CD4-positive, alpha-beta memory T cell (primary cell): ENCODE data around the gene ARID2. TPM values are rescaled to one million over a fixed set of nuclear protein-coding genes. Genes with fewer than 3 reads are reported as not detected.

Experiments
- CTCF ChIA-PET: fragments of 350-600 bp; sonication (Branson Sonifier 250); formaldehyde crosslinking; loops from one replicate; lab custom pipeline; 2021; ENCODE audit warnings: inconsistent platforms; ENCODE audit not compliant: partially characterized antibody; lab: Charles Lee
- POLR2A ChIA-PET: fragments of 350-600 bp; sonication (Branson Sonifier 250); formaldehyde crosslinking; loops from one replicate; lab custom pipeline; 2021; ENCODE audit not compliant: partially characterized antibody; lab: Charles Lee
- DNase-seq, 5 donors: peaks; one replicate each; pipeline versions ENCODE4 v3.0.0 to v3.0.0-alpha.2; 2020 to 2022; ENCODE audit warnings: mixed read lengths in 1 of 5
- H3K27ac ChIP-seq: one replicate; pipeline ENCODE4 v1.7.0; 2013; ENCODE audit warnings: low read depth, low read length
- H3K27me3 ChIP-seq: 2 replicates; pipeline ENCODE4 v1.7.0; 2013; ENCODE audit warnings: mild to moderate bottlenecking, low read length, moderate library complexity; ENCODE audit not compliant: insufficient read depth
- H3K36me3 ChIP-seq: 2 replicates; pipeline ENCODE4 v1.7.0; 2013; ENCODE audit warnings: mild to moderate bottlenecking, low read length, moderate library complexity; ENCODE audit not compliant: insufficient read depth
- H3K4me1 ChIP-seq: 2 replicates; pipeline ENCODE4 v1.7.0; 2013; ENCODE audit warnings: mild to moderate bottlenecking, low read length, moderate library complexity; ENCODE audit not compliant: insufficient read depth
- H3K4me3 ChIP-seq, 2 donors: one replicate each; pipeline ENCODE4 v1.7.0; 2013; ENCODE audit warnings: low read length in 2 of 2, mild to moderate bottlenecking in 1 of 2
- H3K9me3 ChIP-seq, 2 donors: one replicate each; pipeline ENCODE4 v1.7.0; 2013; ENCODE audit warnings: low read length in 2 of 2, control low read depth in 1 of 2; ENCODE audit not compliant: control insufficient read depth in 1 of 2
- H3K27ac Mint-ChIP-seq, 7 donors: one replicate each; pipeline ENCODE4 v1.8.0; 2020 to 2021; ENCODE audit warnings: mixed read lengths in 7 of 7, mild to moderate bottlenecking in 6 of 7, inconsistent platforms in 3 of 7, moderate library complexity in 3 of 7
- H3K27me3 Mint-ChIP-seq, 2 donors: one replicate each; pipeline ENCODE4 v1.8.0; 2020 to 2021; ENCODE audit warnings: mixed read lengths in 2 of 2
- H3K36me3 Mint-ChIP-seq, 2 donors: one replicate each; pipeline ENCODE4 v1.8.0; 2020 to 2021; ENCODE audit warnings: mixed read lengths in 2 of 2, inconsistent platforms in 1 of 2, mild to moderate bottlenecking in 1 of 2
- H3K4me1 Mint-ChIP-seq, 4 donors: one replicate each; pipeline ENCODE4 v1.8.0; 2020 to 2021; ENCODE audit warnings: mixed read lengths in 4 of 4, mild to moderate bottlenecking in 1 of 4
- H3K4me3 Mint-ChIP-seq, 8 donors: one replicate each; pipeline ENCODE4 v1.8.0; 2020 to 2021; ENCODE audit warnings: mixed read lengths in 8 of 8, mild to moderate bottlenecking in 7 of 8, moderate library complexity in 6 of 8, inconsistent platforms in 3 of 8
- H3K9me3 Mint-ChIP-seq, 8 donors: one replicate each; pipeline ENCODE4 v1.8.0; 2020 to 2021; ENCODE audit warnings: mixed read lengths in 8 of 8, mild to moderate bottlenecking in 5 of 8, inconsistent platforms in 3 of 8, moderate library complexity in 1 of 8
- intact Hi-C: fragments of 100-400 bp; cut with micrococcal nuclease; formaldehyde crosslinking; loops from one replicate; pipeline ENCODE4 v1.15.1; 2023
- polyA plus RNA-seq, 2 donors: library from polyadenylated mRNA; unstranded; fragments of 300-500 nt; fragmentation: Illumina TruSeq; gene quantifications; one replicate each; pipeline ENCODE4 v1.2.3, GENCODE V29; 2021
- total RNA-seq, 2 experiments: library from RNA; stranded (reverse); gene quantifications; one replicate each; pipeline ENCODE4 v1.2.3, GENCODE V29; 2021

The ARID2 gene
- total and polyA plus RNA-seq, 4 experiments from 2014 or later: 6.3 to 51.8 (median 31.9) TPM

DNA sequence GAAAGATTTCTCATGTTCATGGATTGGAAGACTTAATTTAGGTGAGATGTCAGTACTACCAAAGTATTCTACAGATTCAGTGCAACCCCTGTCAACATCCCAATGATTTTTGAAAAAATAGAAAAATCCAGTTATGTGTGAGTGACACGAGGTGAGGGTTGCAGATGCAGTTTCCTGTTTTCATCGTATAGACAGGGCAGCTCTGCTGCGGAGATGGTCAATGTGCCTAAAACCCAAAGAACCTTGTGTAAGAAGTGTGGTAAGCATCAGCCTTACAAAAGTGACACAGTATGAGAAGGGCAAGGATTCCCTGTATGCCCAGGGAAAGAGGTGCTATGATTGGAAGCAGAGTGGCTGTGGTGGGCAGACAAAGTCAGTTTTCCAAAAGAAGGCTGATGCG lies 166.5 kb downstream of the ARID2 start:
- Histone ChIP-seq H3K27me3 (no peaks in the 10 kb centered on the region), H3K4me1 (peaks cover 12% of the 10 kb centered on the region), H3K36me3 (peaks cover 28% of the 10 kb centered on the region), H3K9me3 (no peaks in the 10 kb centered on the region), H3K27ac (no peak overlapping the region), H3K4me3 (no peak overlapping the region)
- peaks cover 54% of the 10 kb centered on the region in 2 donors for H3K36me3 Mint-ChIP-seq
- ChIA-PET CTCF (interaction anchor here (1.5 kb wide), 1 partner anchor 12 kb away, joined by 3 read pairs; no protein-coding TSS in a partner anchor), POLR2A (no interaction called here)
- peaks cover 11 to 20% (median 19%) of the 10 kb centered on the region in 4 donors for H3K4me1 Mint-ChIP-seq
- intact Hi-C loops: no loop called here
- peak overlapping the region in 2 of 7 donors; percentile 30 to 53 for H3K27ac Mint-ChIP-seq
- no peak overlapping the region for H3K4me3 Mint-ChIP-seq
- H3K9me3 Mint-ChIP-seq: no peaks in the 10 kb centered on the region
- no peaks in the 10 kb centered on the region for H3K27me3 Mint-ChIP-seq
- no peak for DNase-seq

DNA sequence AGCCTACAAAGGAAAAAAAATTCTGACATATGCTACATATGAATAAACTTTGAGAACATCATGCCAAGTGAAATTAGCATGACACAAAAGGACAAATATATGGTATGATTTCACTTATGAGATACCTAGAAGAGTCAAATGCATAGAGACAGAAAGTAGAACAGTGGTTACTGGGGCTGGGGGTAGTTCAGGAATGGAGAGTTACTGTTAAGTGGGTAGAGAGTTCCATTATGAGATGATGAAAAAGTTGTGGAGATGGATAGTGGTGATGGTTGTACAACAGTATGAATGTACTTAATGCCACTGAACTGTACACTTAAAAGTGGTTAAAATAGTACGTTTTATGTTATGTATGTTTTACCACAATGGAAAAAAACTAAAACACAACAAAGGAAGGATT lies 168.6 kb downstream of the ARID2 start:
- Mint-ChIP-seq H3K4me3 (no peak overlapping the region), H3K36me3 (peaks cover 50 to 54% of the 10 kb centered on the region in 2 donors), H3K27ac (peak overlapping the region in 1 of 7 donors; percentile 16), H3K27me3 (no peaks in the 10 kb centered on the region), H3K9me3 (no peaks in the 10 kb centered on the region), H3K4me1 (peaks cover 3 to 10% (median 7%) of the 10 kb centered on the region in 4 donors)
- Histone ChIP-seq H3K4me1 (no peaks in the 10 kb centered on the region), H3K4me3 (no peak overlapping the region), H3K36me3 (peaks cover 21% of the 10 kb centered on the region), H3K9me3 (no peaks in the 10 kb centered on the region), H3K27ac (no peak overlapping the region), H3K27me3 (no peaks in the 10 kb centered on the region)
- POLR2A ChIA-PET: no interaction called here
- no peak for DNase-seq
- CTCF ChIA-PET: no interaction called here
- intact Hi-C loops: no loop called here

- Mint-ChIP-seq H3K27me3 (no peaks in the 10 kb centered on the region), H3K36me3 (peaks cover 21 to 31% of the 10 kb centered on the region in 2 donors), H3K4me1 (no peaks in the 10 kb centered on the region), H3K9me3 (no peaks in the 10 kb centered on the region), H3K27ac (no peak overlapping the region), H3K4me3 (no peak overlapping the region)
- H3K4me1 ChIP-seq: no peaks in the 10 kb centered on the region
- no peak for DNase-seq
- H3K9me3 ChIP-seq: no peaks in the 10 kb centered on the region
- no peak overlapping the region for H3K4me3 ChIP-seq
- no peak overlapping the region for H3K27ac ChIP-seq
- no peaks in the 10 kb centered on the region for H3K36me3 ChIP-seq
- POLR2A ChIA-PET: no interaction called here
- no peaks in the 10 kb centered on the region for H3K27me3 ChIP-seq
- intact Hi-C loops: no loop called here
- CTCF ChIA-PET: interaction anchor here (0.7 kb wide), 1 partner anchor 63 kb away, joined by 3 read pairs; no protein-coding TSS in a partner anchor
These were observed 178.4 kb downstream of the ARID2 start for GRCh38 chr12:45907955-45908354.

DNA sequence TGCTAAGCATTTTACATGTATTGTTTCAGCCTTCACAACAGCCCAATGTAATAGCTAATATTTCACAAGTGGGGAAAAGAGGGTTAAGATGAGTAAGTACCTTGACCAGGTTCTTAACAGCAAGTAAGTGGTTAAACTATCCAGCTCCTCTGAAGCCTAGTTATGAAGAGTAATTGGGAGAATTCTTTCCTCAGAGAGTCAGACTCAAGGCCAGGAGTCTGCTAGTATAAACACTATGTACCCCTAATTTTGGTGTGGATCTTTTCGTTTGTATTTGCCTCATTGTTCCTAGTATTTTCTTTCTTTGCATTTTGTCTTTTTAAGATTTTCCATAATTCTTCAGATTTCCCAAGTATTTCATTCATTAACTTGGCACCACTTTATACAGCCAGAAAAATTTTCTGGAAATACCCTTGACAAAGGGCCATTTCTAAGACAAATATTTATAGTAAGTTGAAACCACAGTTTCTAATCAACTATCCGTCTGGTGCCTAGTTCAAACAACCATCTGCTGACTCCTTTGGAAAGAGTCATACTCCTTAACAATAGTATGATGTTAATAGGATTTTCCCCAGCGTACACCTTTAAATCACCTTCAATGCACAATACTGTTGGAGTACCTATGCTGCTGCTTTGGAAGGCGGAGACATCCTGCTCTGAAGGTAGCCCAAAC lies 179.7 kb downstream of the ARID2 start:
- H3K27ac Mint-ChIP-seq: no peak overlapping the region
- Histone ChIP-seq H3K4me1 (no peaks in the 10 kb centered on the region), H3K9me3 (no peaks in the 10 kb centered on the region), H3K27me3 (no peaks in the 10 kb centered on the region), H3K4me3 (no peak overlapping the region), H3K27ac (no peak overlapping the region), H3K36me3 (no peaks in the 10 kb centered on the region)
- intact Hi-C loops: no loop called here
- peaks cover 14 to 26% of the 10 kb centered on the region in 2 donors for H3K36me3 Mint-ChIP-seq
- H3K4me1 Mint-ChIP-seq: no peaks in the 10 kb centered on the region
- POLR2A ChIA-PET: no interaction called here
- no peaks in the 10 kb centered on the region for H3K9me3 Mint-ChIP-seq
- no peak overlapping the region for H3K4me3 Mint-ChIP-seq
- DNase-seq: no peak
- CTCF ChIA-PET: no interaction called here
- no peaks in the 10 kb centered on the region for H3K27me3 Mint-ChIP-seq

DNA sequence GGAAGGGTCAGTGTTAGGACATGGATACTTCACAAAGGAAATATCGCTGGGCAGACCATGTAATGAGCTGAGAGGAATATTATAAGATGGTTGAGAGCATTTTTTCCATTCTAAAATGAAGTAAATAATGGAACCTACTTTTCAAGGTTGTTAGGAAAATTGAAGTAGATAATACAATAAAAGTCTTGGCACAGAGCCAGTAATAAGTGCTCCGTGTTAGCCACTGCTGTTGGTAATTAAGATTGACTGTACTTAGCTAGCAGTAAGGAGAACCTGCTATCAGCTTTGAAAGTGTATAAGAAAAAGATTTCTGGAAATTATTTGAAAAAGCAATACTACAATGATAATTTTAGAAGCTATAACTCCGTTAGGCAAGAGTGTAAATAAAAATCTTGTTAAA lies 183.3 kb downstream of the ARID2 start:
- ChIA-PET POLR2A (no interaction called here), CTCF (interaction anchor here (1.0 to 2.8 kb wide), 2 partner anchors 11 to 369 kb away, joined by 3 to 7 read pairs; no protein-coding TSS in a partner anchor)
- H3K4me1 Mint-ChIP-seq: peaks cover 0 to 1% (median 0%) of the 10 kb centered on the region in 4 donors
- no peak overlapping the region for H3K27ac ChIP-seq
- H3K36me3 ChIP-seq: no peaks in the 10 kb centered on the region
- no peaks in the 10 kb centered on the region for H3K9me3 ChIP-seq
- no peak overlapping the region for H3K4me3 ChIP-seq
- no peaks in the 10 kb centered on the region for H3K4me1 ChIP-seq
- no peaks in the 10 kb centered on the region for H3K27me3 ChIP-seq
- H3K27ac Mint-ChIP-seq: peak overlapping the region in 1 of 7 donors; percentile 17
- H3K9me3 Mint-ChIP-seq: no peaks in the 10 kb centered on the region
- DNase-seq: no peak
- no peaks in the 10 kb centered on the region for H3K27me3 Mint-ChIP-seq
- H3K4me3 Mint-ChIP-seq: no peak overlapping the region
- peaks cover 0 to 21% of the 10 kb centered on the region in 2 donors for H3K36me3 Mint-ChIP-seq
- intact Hi-C loops: no loop called here

GRCh38 chr12:45913631-45914030 lies 184.1 kb downstream of the ARID2 start:
- H3K27ac Mint-ChIP-seq: peak overlapping the region in 1 of 7 donors; percentile 17
- POLR2A ChIA-PET: interaction anchor here (0.8 kb wide), 2 partner anchors 26 to 35 kb away, joined by 3 read pairs; no protein-coding TSS in a partner anchor
- intact Hi-C loops: no loop called here

GRCh38 chr12:45914090-45914489 lies 184.6 kb downstream of the ARID2 start:
- Mint-ChIP-seq H3K4me3 (no peak overlapping the region), H3K27ac (peak overlapping the region in 2 of 7 donors; percentile 43 to 68), H3K9me3 (no peaks in the 10 kb centered on the region), H3K27me3 (no peaks in the 10 kb centered on the region), H3K4me1 (peaks cover 0 to 1% (median 0%) of the 10 kb centered on the region in 4 donors), H3K36me3 (peaks cover under 1 to 16% of the 10 kb centered on the region in 2 donors)
- Histone ChIP-seq H3K4me3 (no peak overlapping the region), H3K27ac (no peak overlapping the region), H3K4me1 (no peaks in the 10 kb centered on the region), H3K27me3 (no peaks in the 10 kb centered on the region), H3K9me3 (no peaks in the 10 kb centered on the region), H3K36me3 (no peaks in the 10 kb centered on the region)
- DNase-seq: no peak
- CTCF ChIA-PET: interaction anchor here (0.7 kb wide), 1 partner anchor 19 kb away, joined by 3 read pairs; no protein-coding TSS in a partner anchor
- intact Hi-C loops: no loop called here
- POLR2A ChIA-PET: interaction anchor here (0.8 kb wide), 2 partner anchors 26 to 36 kb away, joined by 3 read pairs; no protein-coding TSS in a partner anchor

More at GRCh38 chr12:45913631-45914030, 184.1 kb downstream of the ARID2 start:
- no peak overlapping the region for H3K4me3 ChIP-seq
- H3K9me3 ChIP-seq: no peaks in the 10 kb centered on the region
- Mint-ChIP-seq H3K9me3 (no peaks in the 10 kb centered on the region), H3K36me3 (peaks cover 0 to 20% of the 10 kb centered on the region in 2 donors), H3K27me3 (no peaks in the 10 kb centered on the region), H3K4me3 (no peak overlapping the region), H3K4me1 (peaks cover 0 to 1% (median 0%) of the 10 kb centered on the region in 4 donors)
- no peak for DNase-seq
- CTCF ChIA-PET: interaction anchor here (2.8 kb wide), 1 partner anchor 370 kb away, joined by 7 read pairs; no protein-coding TSS in a partner anchor
- H3K4me1 ChIP-seq: no peaks in the 10 kb centered on the region
- H3K27me3 ChIP-seq: no peaks in the 10 kb centered on the region
- H3K36me3 ChIP-seq: no peaks in the 10 kb centered on the region
- H3K27ac ChIP-seq: no peak overlapping the region
